ENCODE results near the gene SLC24A4. TPM values are rescaled to one million over a fixed set of nuclear protein-coding genes. Genes with fewer than 3 reads are reported as not detected.

SLC24A4 gene
- total and polyA plus RNA-seq, 12 donors: 0.08 to 0.74 (median 0.24) TPM

DNA sequence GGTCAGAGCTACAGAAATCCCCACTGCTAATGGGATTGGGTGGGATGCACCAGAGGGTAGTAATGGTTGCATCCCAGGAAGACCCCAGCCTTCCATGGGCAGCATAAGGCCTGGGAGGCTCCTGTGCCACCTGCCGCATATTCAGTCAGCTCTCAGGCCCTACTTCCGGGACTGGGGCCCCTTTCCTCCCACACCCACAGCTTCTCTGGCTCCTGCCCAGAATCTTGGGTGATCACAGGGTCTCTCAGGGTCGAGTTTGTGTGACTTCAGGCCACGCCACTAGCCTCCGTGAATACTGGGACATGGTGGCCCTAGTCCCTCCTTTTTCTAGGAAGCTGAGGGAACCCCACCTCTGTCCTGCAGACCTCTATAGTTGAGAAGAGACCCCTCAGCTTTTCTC, 123.8 kb downstream of the SLC24A4 start:
- DNase-seq: no peak
- peaks cover 0 to 3% (median 0%) of the 10 kb centered on the region in 7 donors for H3K27me3 ChIP-seq
- H3K27ac ChIP-seq: no peak overlapping the region
- H3K4me3 ChIP-seq: no peak overlapping the region
- H3K4me1 ChIP-seq: peaks cover 3 to 14% (median 8%) of the 10 kb centered on the region in 9 donors
- H3K36me3 ChIP-seq: no peaks in the 10 kb centered on the region
- intact Hi-C loops (cut with DNase I): no loop called here
- 76 to 79% methylated on average over 5 of the region's 5 CpGs for WGBS, 2 donors
- peaks cover 0 to 11% (median 2%) of the 10 kb centered on the region in 11 donors for H3K9me3 ChIP-seq
- no peak for TF ChIP-seq CTCF (IDR thresholded peaks at IDR 0.05)
- ATAC-seq: no peak

DNA sequence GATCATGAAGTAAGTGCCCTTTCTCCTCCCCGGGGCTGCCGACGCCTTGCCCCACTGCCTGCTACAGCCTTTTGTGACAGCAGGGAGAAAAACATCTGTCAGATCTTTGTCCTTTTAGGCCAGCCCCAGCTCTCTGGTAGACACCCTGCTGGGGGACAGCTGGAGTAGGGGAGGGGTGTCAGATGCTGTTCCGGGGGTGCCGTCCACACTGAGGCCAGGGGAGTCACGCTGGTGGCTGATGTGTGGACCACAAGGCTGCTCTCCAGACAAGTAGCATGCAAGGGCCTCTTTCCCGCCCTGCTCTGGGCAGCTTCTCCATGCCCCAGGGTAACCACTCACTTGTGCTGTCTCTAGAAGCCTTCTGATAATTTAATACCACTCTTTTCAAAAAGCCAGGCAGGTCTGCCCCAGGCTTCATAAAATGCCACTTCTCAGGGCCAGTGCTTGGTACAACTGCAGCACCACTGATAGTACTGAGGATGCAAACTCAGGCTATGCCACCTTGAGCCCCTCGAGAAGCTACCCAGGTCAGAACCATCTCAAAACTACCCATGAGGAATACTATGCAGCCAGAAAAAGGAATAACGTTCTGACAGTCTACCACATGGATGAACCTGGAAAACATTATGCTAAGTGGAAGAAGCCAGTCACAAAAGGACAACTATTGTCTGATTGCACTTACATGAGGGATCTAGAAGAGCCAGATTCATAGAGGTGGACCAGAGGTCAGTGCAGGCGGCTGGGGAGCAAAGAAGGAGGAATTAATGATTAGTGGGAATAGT, 124.6 kb downstream of the SLC24A4 start:
- H3K4me1 ChIP-seq: peaks cover 3 to 17% (median 9%) of the 10 kb centered on the region in 9 donors
- no peak overlapping the region for H3K27ac ChIP-seq
- 89 to 91% methylated on average over 10 of the region's 10 CpGs for WGBS, 2 donors
- no peak for DNase-seq
- H3K4me3 ChIP-seq: no peak overlapping the region
- intact Hi-C loops (cut with DNase I): no loop called here
- TF ChIP-seq CTCF (IDR thresholded peaks at IDR 0.05): no peak
- H3K9me3 ChIP-seq: peaks cover 0 to 11% (median 2%) of the 10 kb centered on the region in 11 donors
- no peaks in the 10 kb centered on the region for H3K27me3 ChIP-seq
- H3K36me3 ChIP-seq: no peaks in the 10 kb centered on the region
- ATAC-seq: no peak

DNA sequence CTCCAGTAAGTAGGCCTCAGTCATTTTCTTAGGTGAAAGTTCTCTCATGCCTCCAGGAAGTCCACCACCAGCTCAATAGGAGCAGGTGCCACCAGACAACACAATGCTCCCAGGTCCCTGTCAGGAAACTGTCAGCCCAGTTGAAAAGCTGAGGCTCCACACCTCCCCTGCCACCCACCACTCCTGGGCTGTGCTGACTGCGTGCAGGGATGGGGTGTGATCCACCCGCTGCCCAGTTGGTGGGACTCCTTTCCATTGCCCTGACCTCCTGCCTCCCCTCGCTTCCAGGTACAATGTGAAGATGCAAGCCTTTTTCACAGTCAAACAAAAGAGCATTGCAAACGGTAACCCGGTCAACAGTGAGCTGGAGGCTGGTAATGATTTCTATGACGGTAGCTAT, 125.8 kb downstream of the SLC24A4 start:
- Histone ChIP-seq H3K27ac (no peak overlapping the region), H3K27me3 (no peaks in the 10 kb centered on the region), H3K36me3 (no peaks in the 10 kb centered on the region), H3K4me3 (no peak overlapping the region), H3K9me3 (peaks cover 0 to 11% (median 2%) of the 10 kb centered on the region in 11 donors), H3K4me1 (peaks cover 3 to 17% (median 9%) of the 10 kb centered on the region in 9 donors)
- WGBS, 2 donors: 87 to 90% methylated on average over 6 of the region's 6 CpGs
- DNase-seq (no peak), ATAC-seq (no peak)
- TF ChIP-seq CTCF (IDR thresholded peaks at IDR 0.05): no peak
- intact Hi-C loops (cut with DNase I): no loop called here

DNA sequence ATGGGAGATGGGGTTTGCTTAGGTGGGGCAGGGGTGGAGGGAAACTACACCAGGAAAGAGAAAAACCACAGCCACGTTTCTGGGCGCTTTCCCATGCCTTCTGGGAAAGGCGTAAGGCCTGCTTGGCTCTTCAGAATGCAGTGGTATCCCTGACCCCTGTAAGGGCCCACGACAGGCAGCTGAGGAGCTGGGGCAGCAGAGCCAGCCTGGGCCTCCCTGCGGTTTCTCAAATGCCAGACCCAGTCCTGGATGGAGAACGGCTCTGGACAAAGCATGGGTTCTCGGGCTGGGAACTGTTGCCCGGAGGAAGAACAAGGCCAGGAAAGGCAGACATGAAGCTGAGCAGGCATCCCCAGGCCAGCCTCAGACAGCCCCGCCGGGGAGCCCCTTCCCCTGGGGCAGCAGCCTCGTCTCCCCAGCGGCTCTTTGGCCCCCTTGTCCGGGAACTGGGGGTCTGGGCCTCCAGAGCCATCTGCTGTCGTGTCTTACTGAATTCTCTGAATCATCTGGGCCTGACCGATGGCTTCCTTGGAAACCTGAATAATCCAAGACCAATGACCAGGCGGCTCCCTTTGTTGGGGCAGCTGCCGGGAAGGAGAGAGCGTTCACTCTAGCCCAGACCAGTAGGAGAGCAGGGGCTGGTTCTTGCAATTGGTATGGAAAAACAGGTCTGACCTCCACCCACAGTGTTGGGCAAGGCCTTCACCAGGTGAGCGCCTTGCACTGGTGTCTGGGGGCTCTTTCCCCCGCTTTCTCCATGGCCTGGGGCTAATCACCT, 126.6 kb downstream of the SLC24A4 start:
- DNase-seq (no peak), ATAC-seq (no peak)
- H3K4me1 ChIP-seq: peaks cover 3 to 17% (median 9%) of the 10 kb centered on the region in 9 donors
- WGBS, 2 donors: 86 to 91% methylated on average over 20 of the region's 20 CpGs
- H3K27ac ChIP-seq: no peak overlapping the region
- H3K9me3 ChIP-seq: peaks cover 0 to 11% (median 2%) of the 10 kb centered on the region in 11 donors
- no peak for TF ChIP-seq CTCF (IDR thresholded peaks at IDR 0.05)
- H3K27me3 ChIP-seq: no peaks in the 10 kb centered on the region
- intact Hi-C loops (cut with DNase I): loop anchor here in 5 of 10 donors (5.0 to 10.0 kb wide), 3 partner anchors 305 to 315 kb away; no protein-coding TSS in a partner anchor
- no peaks in the 10 kb centered on the region for H3K36me3 ChIP-seq
- no peak overlapping the region for H3K4me3 ChIP-seq

Measured in heart right ventricle (tissue), 16 donors.